K562 (cell line): Measurements from ENCODE around the gene HIRIP3. TPM values are rescaled to one million over a fixed set of nuclear protein-coding genes. Genes with fewer than 3 reads are reported as not detected.
A peak's percentile ranks its signal among the peaks of the same experiment; 100 is the strongest.

Experiments
- BACH1 ChIP-seq: fragments of 200-800 bp; sonication (Bioruptor generic); IDR thresholded peaks from 2 replicates; pipeline ENCODE4 v1.6.1; 2016; ENCODE audit warnings: missing genetic modification characterization, missing compliant biosample characterization
- CREM ChIP-seq: IDR thresholded peaks from 2 replicates; pipeline ENCODE4 v1.6.1; 2014; ENCODE audit warnings: antibody characterized with exemption, low read depth
- E2F6 ChIP-seq, 2 experiments: IDR thresholded peaks; 2 replicates each; pipeline ENCODE4 v1.6.1; 2011; ENCODE audit warnings: borderline replicate concordance in 1 of 2, control low read depth in 1 of 2, low read depth in 1 of 2, low read length in 1 of 2, mild to moderate bottlenecking in 1 of 2, mixed read lengths in 1 of 2, moderate library complexity in 1 of 2; ENCODE audit not compliant: insufficient read depth in 1 of 2, insufficient read length in 1 of 2, poor library complexity in 1 of 2, severe bottlenecking in 1 of 2; ENCODE audit errors: extremely low read depth in 1 of 2
- MAX ChIP-seq: sonication (generic); formaldehyde crosslinking; IDR thresholded peaks from 2 replicates; pipeline ENCODE4 v1.9.0; 2022; ENCODE audit warnings: mild to moderate bottlenecking, missing genetic modification reagents
- MNT ChIP-seq, 2 experiments: fragments of 450-650 bp; conservative IDR thresholded peaks; 2 replicates each; pipeline ENCODE4 v1.6.1; 2017; ENCODE audit warnings: mild to moderate bottlenecking in 2 of 2, moderate library complexity in 2 of 2
- OTX1 ChIP-seq: fragments of 450-650 bp; formaldehyde crosslinking; IDR thresholded peaks from 2 replicates; pipeline ENCODE4 v1.4.0; 2022; ENCODE audit warnings: mild to moderate bottlenecking
- RCOR1 ChIP-seq, 2 experiments: IDR thresholded peaks; 2 replicates each; pipeline ENCODE4 v1.6.1; 2012; ENCODE audit warnings: low read depth in 2 of 2, low read length in 2 of 2, borderline replicate concordance in 1 of 2, improper control_type of control experiment in 1 of 2
- REST ChIP-seq, 2 experiments: fragments of 450-650 bp; formaldehyde crosslinking in 1 of 2; IDR thresholded peaks; 2 replicates each; pipeline versions ENCODE4 v1.4.0 to v1.6.1; 2014 to 2020; ENCODE audit warnings: mild to moderate bottlenecking in 2 of 2, borderline replicate concordance in 1 of 2, low read depth in 1 of 2
- TSHZ1 ChIP-seq: fragments of 250-450 bp; sonication (Bioruptor Pico); IDR thresholded peaks from 2 replicates; pipeline ENCODE4 v1.4.0; 2020; ENCODE audit warnings: mild to moderate bottlenecking, moderate library complexity
- ZBTB17 ChIP-seq: fragments of 450-650 bp; formaldehyde crosslinking; IDR thresholded peaks from 2 replicates; pipeline ENCODE4 v1.4.0; 2020; ENCODE audit warnings: mild to moderate bottlenecking
- ZNF668 ChIP-seq: fragments of 250-450 bp; sonication (Bioruptor Pico); IDR thresholded peaks from 2 replicates; pipeline ENCODE4 v1.8.0; 2022; ENCODE audit warnings: mild to moderate bottlenecking, inconsistent platforms
- polyA plus RNA-seq, 8 experiments: library from polyadenylated mRNA; depleted of rRNA in 4 of 8; stranded (reverse) in 5 of 8; unstranded in 3 of 8; fragments of >200 nt; fragmentation: Nextera tagmentation in 2 of 8; fragmentation: Illumina TruSeq in 1 of 8; extraction: Ambion mirVana in 2 of 8; extraction: Trizol in 1 of 8; gene quantifications; 2 replicates each; pipeline versions ENCODE4 v1.2.1 to v1.2.3, GENCODE V29; 2011 to 2014; ENCODE audit warnings: inconsistent platforms in 1 of 8, missing spikeins in 1 of 8
- total RNA-seq, 7 experiments: library from RNA; depleted of rRNA in 6 of 7; stranded (reverse); fragments of >200 nt in 6 of 7; fragmentation: Illumina TruSeq in 2 of 7; extraction: Trizol in 2 of 7; gene quantifications; 2 replicates each; pipeline versions ENCODE4 v1.2.1 to v1.2.3, GENCODE V29; 2011 to 2021; ENCODE audit warnings: low replicate concordance in 1 of 7

HIRIP3 gene
- total and polyA plus RNA-seq, 9 of the 15 experiments (the other 6 are each of a cell fraction or from before 2014, with no cell fraction given): 3.3 to 38.2 (median 18.2) TPM

- no peak for TF ChIP-seq CREM
- peak; percentile 98 for TF ChIP-seq E2F6 (IDR thresholded peaks at IDR 0.05; ENCODE audit: borderline replicate concordance in 1 of 2, extremely low read depth in 1 of 2, insufficient read depth in 1 of 2, insufficient read length in 1 of 2, low read depth in 1 of 2, low read length in 1 of 2, poor library complexity in 1 of 2, severe bottlenecking in 1 of 2)
- TF ChIP-seq MNT (conservative IDR thresholded peaks at IDR 0.05): peak; percentile 94 to 95
- TF ChIP-seq OTX1 (CRISPR knock-in tag): no peak
- no peak for TF ChIP-seq REST (IDR thresholded peaks at IDR 0.05; ENCODE audit: borderline replicate concordance)
- TF ChIP-seq REST (CRISPR knock-in tag; IDR thresholded peaks at IDR 0.05; ENCODE audit: low read depth): no peak; the same call in 1 of the 2 replicates
- TF ChIP-seq TSHZ1 (CRISPR knock-in tag): no peak
- peak; percentile 90 for TF ChIP-seq MAX
- TF ChIP-seq BACH1: no peak
- TF ChIP-seq ZBTB17 (CRISPR knock-in tag): no peak
- no peak for TF ChIP-seq ZNF668
- TF ChIP-seq RCOR1 (IDR thresholded peaks at IDR 0.05; ENCODE audit: borderline replicate concordance in 1 of 2, low read depth in 2 of 2, low read length in 2 of 2): no peak
Measured at GRCh38 chr16:29995324-29995910, at the start of gene HIRIP3 (continued).
